K562 (cell line): ENCODE measurements around the gene JAG2. TPM values are rescaled to one million over a fixed set of nuclear protein-coding genes. Genes with fewer than 3 reads are reported as not detected.
"Not testable (repeated sequence)": the region's sequence is repeated elsewhere in the genome, so short reads cannot be mapped to it uniquely, and the experiment has no call there.

ENCODE experiments used
- ATAC-seq: fragments of 200-7000 bp; cut with Tn5 transposase; 3 replicates; pipeline ENCODE4 v1.9.1; 2020; ENCODE audit warnings: moderate library complexity
- BruUV-seq: library from RNA; stranded (reverse); fragments of 400-500 nt; replicated peaks from 2 replicates; lab custom pipeline; 2021; lab: Mats Ljungman, UMichigan
- CTCF ChIA-PET: fragments of 300-600 bp; formaldehyde crosslinking; extraction: SDS; loops from one replicate; lab custom pipeline; 2021; ENCODE audit warnings: low intra/inter-chr PET ratio; lab: Yijun Ruan, JAX
- POLR2A ChIA-PET: fragments of 300-600, 350-650 bp; sonication (Branson Sonifier 250); formaldehyde crosslinking; extraction: SDS; loops from one replicate; lab custom pipeline; 2021; ENCODE audit warnings: antibody characterized with exemption, inconsistent platforms; lab: Yijun Ruan, JAX
- DNase-seq, 4 experiments: peaks; one replicate each; pipeline versions ENCODE4 v3.0.0 to v3.0.0-alpha.2; 2011 to 2018; ENCODE audit warnings: low spot score in 3 of 4, mixed read lengths in 3 of 4; ENCODE audit errors: extremely low read depth in 1 of 4
- FAIRE-seq: peaks from 2 replicates; lab custom pipeline; 2011; peaks lifted over from hg19 to GRCh38; lab: Jason Lieb, UNC
- H2AFZ ChIP-seq: 2 replicates; pipeline ENCODE4 v1.6.0; 2011; ENCODE audit warnings: low read depth, low read length, control low read depth, inconsistent platforms
- H3K27ac ChIP-seq: fragments of 200-600 bp; 3 replicates; pipeline ENCODE4 v1.8.0; 2011; ENCODE audit warnings: low read depth, mild to moderate bottlenecking, control low read depth, inconsistent platforms, low read length, moderate library complexity, mixed read lengths; ENCODE audit errors: extremely low read depth
- H3K27me3 ChIP-seq, 2 experiments: fragments of 300-600 bp in 1 of 2; 2 replicates in 1 of 2; 3 replicates in 1 of 2; pipeline versions ENCODE4 v1.6.0 to v1.8.0; 2011; ENCODE audit warnings: inconsistent platforms in 2 of 2, low read length in 2 of 2, mild to moderate bottlenecking in 1 of 2, mixed read lengths in 1 of 2, moderate library complexity in 1 of 2; ENCODE audit not compliant: control insufficient read depth in 2 of 2, insufficient read depth in 2 of 2
- H3K36me3 ChIP-seq: fragments of 300-600 bp; 3 replicates; pipeline ENCODE4 v1.8.0; 2011; ENCODE audit warnings: mild to moderate bottlenecking, low read length, inconsistent platforms; ENCODE audit not compliant: control insufficient read depth, insufficient read depth
- H3K4me1 ChIP-seq, 2 experiments: fragments of 200-600 bp in 1 of 2; replicated peaks in 1 of 2; 2 replicates in 1 of 2; 3 replicates in 1 of 2; pipeline versions ENCODE4 v1.5.1 to v1.8.0; 2011; ENCODE audit warnings: inconsistent platforms in 2 of 2, low read length in 2 of 2, mild to moderate bottlenecking in 1 of 2, mixed read lengths in 1 of 2, moderate library complexity in 1 of 2; ENCODE audit not compliant: control insufficient read depth in 2 of 2, insufficient read depth in 2 of 2
- H3K4me2 ChIP-seq: 2 replicates; pipeline ENCODE4 v1.6.1; 2011; ENCODE audit warnings: low read length, control low read depth, inconsistent platforms, mixed read lengths; ENCODE audit not compliant: insufficient read depth
- H3K4me3 ChIP-seq: fragments of 200-600 bp; sonication (generic), shearing (Covaris generic); 2 replicates; pipeline ENCODE4 v1.5.1; 2016; ENCODE audit warnings: control low read depth, inconsistent platforms
- H3K79me2 ChIP-seq: fragments of 200-600 bp; 3 replicates; pipeline ENCODE4 v1.8.0; 2011; ENCODE audit warnings: low read length, inconsistent platforms; ENCODE audit not compliant: control insufficient read depth, insufficient read depth
- H3K9ac ChIP-seq, 2 experiments: 2 replicates each; pipeline versions ENCODE4 v1.6.0 to v1.6.1; 2011; ENCODE audit warnings: low read depth in 2 of 2, low read length in 2 of 2, control low read depth in 1 of 2, inconsistent platforms in 1 of 2, mild to moderate bottlenecking in 1 of 2, mixed read lengths in 1 of 2; ENCODE audit not compliant: insufficient read depth in 1 of 2
- H3K9me1 ChIP-seq: one replicate; pipeline ENCODE4 v1.6.0; 2011; ENCODE audit warnings: inconsistent platforms, mild to moderate bottlenecking, low read length, moderate library complexity; ENCODE audit not compliant: control insufficient read depth, insufficient read depth
- H3K9me3 ChIP-seq: replicated peaks from 2 replicates; pipeline ENCODE4 v1.5.1; 2011; ENCODE audit warnings: low read depth, low read length, inconsistent platforms; ENCODE audit not compliant: control insufficient read depth, insufficient read depth
- H4K20me1 ChIP-seq: replicated peaks from 2 replicates; pipeline ENCODE4 v1.6.1; 2011; ENCODE audit warnings: low read length, inconsistent platforms, mixed read lengths; ENCODE audit not compliant: control insufficient read depth, insufficient read depth
- ARHGAP35 ChIP-seq: fragments of 450-650 bp; IDR thresholded peaks from 2 replicates; pipeline ENCODE4 v1.6.1; 2018; ENCODE audit not compliant: partially characterized antibody
- MCM7 ChIP-seq, 2 experiments: fragments of 450-650 bp; IDR thresholded peaks; 2 replicates each; pipeline ENCODE4 v1.6.1; 2016 to 2018
- POLR2G ChIP-seq: fragments of 200-400 bp; formaldehyde crosslinking; IDR thresholded peaks from 2 replicates; pipeline ENCODE4 v1.6.1; 2017; ENCODE audit warnings: low read depth, mild to moderate bottlenecking, antibody characterized with exemption, low read length, moderate library complexity
- RFX1 ChIP-seq: fragments of 450-650 bp; IDR thresholded peaks from 2 replicates; pipeline ENCODE4 v1.6.1; 2016; ENCODE audit warnings: mild to moderate bottlenecking, moderate library complexity
- SMARCB1 ChIP-seq: IDR thresholded peaks from 2 replicates; pipeline ENCODE4 v1.6.1; 2011; ENCODE audit warnings: improper control_type of control experiment, low read depth; ENCODE audit not compliant: insufficient read length
- ZNF217 ChIP-seq: sonication (generic); formaldehyde crosslinking; IDR thresholded peaks from 2 replicates; pipeline ENCODE4 v1.8.0; 2022; ENCODE audit warnings: mild to moderate bottlenecking, missing genetic modification reagents
- WGBS: fragments of 100-300 bp; shearing (Covaris generic); methylation state at CpG from one replicate; pipeline ENCODE4 v1.1.6; 2016; ENCODE audit warnings: low coverage, mixed read lengths; ENCODE audit not compliant: insufficient coverage; ENCODE audit errors: missing lambda C conversion rate; 5-methylcytosine and 5-hydroxymethylcytosine counted together
- in situ Hi-C: fragments of 300-500 bp; cut with MboI; formaldehyde crosslinking; loops from 4 replicates; pipeline ENCODE4 v1.15.0; 2018; ENCODE audit warnings: inconsistent platforms, mixed read lengths
- intact Hi-C: fragments of 100-400 bp; cut with micrococcal nuclease; formaldehyde crosslinking; loops from 2 replicates; pipeline ENCODE4 v1.14.2; 2022
- polyA plus RNA-seq, 8 experiments: library from polyadenylated mRNA; depleted of rRNA in 4 of 8; stranded (reverse) in 5 of 8; unstranded in 3 of 8; fragments of >200 nt; fragmentation: Nextera tagmentation in 2 of 8; fragmentation: Illumina TruSeq in 1 of 8; extraction: Ambion mirVana in 2 of 8; extraction: Trizol in 1 of 8; gene quantifications; 2 replicates each; pipeline versions ENCODE4 v1.2.1 to v1.2.3, GENCODE V29; 2011 to 2014; ENCODE audit warnings: inconsistent platforms in 1 of 8, missing spikeins in 1 of 8
- total RNA-seq, 7 experiments: library from RNA; depleted of rRNA in 6 of 7; stranded (reverse); fragments of >200 nt in 6 of 7; fragmentation: Illumina TruSeq in 2 of 7; extraction: Trizol in 2 of 7; gene quantifications; 2 replicates each; pipeline versions ENCODE4 v1.2.1 to v1.2.3, GENCODE V29; 2011 to 2021; ENCODE audit warnings: low replicate concordance in 1 of 7
- TF ChIP-seq, protein P1 (sequence below): fragments of 200-600 bp; sonication (generic); IDR thresholded peaks from one replicate; pipeline ENCODE4 v1.6.1; 2012; ENCODE audit warnings: mild to moderate bottlenecking, low read depth, low read length, inconsistent platforms
- TF ChIP-seq, protein P2 (sequence below): sonication (generic); formaldehyde crosslinking; IDR thresholded peaks from 2 replicates; pipeline ENCODE4 v1.8.1; 2022; ENCODE audit warnings: missing genetic modification reagents

The JAG2 gene
- total and polyA plus RNA-seq, 9 of the 15 experiments (the other 6 are each of a cell fraction or from before 2014, with no cell fraction given), result 0.25 to 48.4 (median 8.6) TPM

DNA sequence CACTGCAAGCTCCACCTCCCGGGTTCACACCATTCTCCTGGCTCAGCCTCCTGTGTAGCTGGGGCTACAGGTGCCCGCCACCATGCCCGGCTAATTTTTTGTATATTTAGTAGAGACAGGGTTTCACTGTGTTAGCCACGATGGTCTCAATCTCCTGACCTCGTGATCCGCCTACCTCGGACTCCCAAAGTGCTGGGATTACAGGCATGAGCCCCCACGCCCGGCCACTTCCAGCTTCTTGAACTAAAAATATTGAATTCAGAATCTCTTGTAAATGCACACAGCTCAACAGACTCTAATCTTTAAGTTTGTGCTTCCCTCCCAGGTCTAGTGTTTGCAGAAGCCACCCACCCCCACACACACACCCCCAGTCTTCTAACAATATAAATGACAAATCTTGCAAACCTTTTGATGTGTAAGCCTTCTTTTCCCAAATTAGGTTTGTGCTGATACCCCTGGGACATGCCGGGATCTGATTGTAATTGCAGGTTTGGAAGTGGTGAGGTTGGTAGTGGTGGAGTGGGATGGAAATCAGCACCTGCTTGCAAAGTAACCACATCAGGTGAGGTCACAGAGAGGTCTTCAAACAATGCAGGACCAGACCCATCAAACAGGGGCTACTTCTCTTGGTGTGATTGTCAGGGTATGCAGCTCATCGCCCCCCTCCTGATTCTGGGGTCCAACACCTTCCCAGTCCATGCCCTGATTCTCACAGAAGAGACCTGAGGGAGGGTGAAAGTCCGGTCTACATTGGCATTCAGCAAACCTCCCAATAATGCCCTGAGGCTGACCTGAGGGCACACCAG lies 51.9 kb downstream of the JAG2 start (continued):
- TF ChIP-seq, protein P1, sequence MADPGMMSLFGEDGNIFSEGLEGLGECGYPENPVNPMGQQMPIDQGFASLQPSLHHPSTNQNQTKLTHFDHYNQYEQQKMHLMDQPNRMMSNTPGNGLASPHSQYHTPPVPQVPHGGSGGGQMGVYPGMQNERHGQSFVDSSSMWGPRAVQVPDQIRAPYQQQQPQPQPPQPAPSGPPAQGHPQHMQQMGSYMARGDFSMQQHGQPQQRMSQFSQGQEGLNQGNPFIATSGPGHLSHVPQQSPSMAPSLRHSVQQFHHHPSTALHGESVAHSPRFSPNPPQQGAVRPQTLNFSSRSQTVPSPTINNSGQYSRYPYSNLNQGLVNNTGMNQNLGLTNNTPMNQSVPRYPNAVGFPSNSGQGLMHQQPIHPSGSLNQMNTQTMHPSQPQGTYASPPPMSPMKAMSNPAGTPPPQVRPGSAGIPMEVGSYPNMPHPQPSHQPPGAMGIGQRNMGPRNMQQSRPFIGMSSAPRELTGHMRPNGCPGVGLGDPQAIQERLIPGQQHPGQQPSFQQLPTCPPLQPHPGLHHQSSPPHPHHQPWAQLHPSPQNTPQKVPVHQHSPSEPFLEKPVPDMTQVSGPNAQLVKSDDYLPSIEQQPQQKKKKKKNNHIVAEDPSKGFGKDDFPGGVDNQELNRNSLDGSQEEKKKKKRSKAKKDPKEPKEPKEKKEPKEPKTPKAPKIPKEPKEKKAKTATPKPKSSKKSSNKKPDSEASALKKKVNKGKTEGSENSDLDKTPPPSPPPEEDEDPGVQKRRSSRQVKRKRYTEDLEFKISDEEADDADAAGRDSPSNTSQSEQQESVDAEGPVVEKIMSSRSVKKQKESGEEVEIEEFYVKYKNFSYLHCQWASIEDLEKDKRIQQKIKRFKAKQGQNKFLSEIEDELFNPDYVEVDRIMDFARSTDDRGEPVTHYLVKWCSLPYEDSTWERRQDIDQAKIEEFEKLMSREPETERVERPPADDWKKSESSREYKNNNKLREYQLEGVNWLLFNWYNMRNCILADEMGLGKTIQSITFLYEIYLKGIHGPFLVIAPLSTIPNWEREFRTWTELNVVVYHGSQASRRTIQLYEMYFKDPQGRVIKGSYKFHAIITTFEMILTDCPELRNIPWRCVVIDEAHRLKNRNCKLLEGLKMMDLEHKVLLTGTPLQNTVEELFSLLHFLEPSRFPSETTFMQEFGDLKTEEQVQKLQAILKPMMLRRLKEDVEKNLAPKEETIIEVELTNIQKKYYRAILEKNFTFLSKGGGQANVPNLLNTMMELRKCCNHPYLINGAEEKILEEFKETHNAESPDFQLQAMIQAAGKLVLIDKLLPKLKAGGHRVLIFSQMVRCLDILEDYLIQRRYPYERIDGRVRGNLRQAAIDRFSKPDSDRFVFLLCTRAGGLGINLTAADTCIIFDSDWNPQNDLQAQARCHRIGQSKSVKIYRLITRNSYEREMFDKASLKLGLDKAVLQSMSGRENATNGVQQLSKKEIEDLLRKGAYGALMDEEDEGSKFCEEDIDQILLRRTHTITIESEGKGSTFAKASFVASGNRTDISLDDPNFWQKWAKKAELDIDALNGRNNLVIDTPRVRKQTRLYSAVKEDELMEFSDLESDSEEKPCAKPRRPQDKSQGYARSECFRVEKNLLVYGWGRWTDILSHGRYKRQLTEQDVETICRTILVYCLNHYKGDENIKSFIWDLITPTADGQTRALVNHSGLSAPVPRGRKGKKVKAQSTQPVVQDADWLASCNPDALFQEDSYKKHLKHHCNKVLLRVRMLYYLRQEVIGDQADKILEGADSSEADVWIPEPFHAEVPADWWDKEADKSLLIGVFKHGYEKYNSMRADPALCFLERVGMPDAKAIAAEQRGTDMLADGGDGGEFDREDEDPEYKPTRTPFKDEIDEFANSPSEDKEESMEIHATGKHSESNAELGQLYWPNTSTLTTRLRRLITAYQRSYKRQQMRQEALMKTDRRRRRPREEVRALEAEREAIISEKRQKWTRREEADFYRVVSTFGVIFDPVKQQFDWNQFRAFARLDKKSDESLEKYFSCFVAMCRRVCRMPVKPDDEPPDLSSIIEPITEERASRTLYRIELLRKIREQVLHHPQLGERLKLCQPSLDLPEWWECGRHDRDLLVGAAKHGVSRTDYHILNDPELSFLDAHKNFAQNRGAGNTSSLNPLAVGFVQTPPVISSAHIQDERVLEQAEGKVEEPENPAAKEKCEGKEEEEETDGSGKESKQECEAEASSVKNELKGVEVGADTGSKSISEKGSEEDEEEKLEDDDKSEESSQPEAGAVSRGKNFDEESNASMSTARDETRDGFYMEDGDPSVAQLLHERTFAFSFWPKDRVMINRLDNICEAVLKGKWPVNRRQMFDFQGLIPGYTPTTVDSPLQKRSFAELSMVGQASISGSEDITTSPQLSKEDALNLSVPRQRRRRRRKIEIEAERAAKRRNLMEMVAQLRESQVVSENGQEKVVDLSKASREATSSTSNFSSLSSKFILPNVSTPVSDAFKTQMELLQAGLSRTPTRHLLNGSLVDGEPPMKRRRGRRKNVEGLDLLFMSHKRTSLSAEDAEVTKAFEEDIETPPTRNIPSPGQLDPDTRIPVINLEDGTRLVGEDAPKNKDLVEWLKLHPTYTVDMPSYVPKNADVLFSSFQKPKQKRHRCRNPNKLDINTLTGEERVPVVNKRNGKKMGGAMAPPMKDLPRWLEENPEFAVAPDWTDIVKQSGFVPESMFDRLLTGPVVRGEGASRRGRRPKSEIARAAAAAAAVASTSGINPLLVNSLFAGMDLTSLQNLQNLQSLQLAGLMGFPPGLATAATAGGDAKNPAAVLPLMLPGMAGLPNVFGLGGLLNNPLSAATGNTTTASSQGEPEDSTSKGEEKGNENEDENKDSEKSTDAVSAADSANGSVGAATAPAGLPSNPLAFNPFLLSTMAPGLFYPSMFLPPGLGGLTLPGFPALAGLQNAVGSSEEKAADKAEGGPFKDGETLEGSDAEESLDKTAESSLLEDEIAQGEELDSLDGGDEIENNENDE, result no peak
- TF ChIP-seq RFX1 (no peak), MCM7 (IDR thresholded peaks at IDR 0.05) (no peak), POLR2G (no peak), ZNF217 (no peak), ARHGAP35 (no peak), SMARCB1 (no peak)
- TF ChIP-seq, protein P2, sequence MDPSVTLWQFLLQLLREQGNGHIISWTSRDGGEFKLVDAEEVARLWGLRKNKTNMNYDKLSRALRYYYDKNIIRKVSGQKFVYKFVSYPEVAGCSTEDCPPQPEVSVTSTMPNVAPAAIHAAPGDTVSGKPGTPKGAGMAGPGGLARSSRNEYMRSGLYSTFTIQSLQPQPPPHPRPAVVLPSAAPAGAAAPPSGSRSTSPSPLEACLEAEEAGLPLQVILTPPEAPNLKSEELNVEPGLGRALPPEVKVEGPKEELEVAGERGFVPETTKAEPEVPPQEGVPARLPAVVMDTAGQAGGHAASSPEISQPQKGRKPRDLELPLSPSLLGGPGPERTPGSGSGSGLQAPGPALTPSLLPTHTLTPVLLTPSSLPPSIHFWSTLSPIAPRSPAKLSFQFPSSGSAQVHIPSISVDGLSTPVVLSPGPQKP (CRISPR knock-in tag), result no peak

DNA sequence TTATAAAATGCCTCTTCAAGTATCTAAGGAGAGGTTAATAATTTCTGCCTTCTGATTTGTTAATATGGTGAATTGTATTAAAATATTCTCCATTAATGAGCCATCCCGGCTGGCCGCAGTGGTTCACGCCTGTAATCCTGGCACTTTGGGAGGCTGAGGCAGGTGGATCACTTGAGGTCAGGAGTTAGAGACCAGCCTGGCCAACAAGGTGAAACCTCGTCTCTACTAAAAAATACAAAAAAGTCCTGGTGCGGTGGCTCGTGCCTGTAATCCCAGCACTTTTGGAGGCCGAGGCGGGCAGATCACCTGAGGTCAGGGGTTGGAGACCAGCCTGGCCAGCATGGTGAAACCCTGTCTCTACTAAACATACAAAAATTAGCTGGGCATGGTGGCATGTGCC lies 59.3 kb downstream of the JAG2 start:
- H4K20me1 ChIP-seq, ATAC-seq, H3K27ac ChIP-seq, in situ Hi-C loops, H3K9me3 ChIP-seq, CTCF ChIA-PET, H3K79me2 ChIP-seq, H3K9ac ChIP-seq, H3K9me1 ChIP-seq, DNase-seq, H3K36me3 ChIP-seq, H3K4me3 ChIP-seq, H3K4me1 ChIP-seq, intact Hi-C loops, H2AFZ ChIP-seq, FAIRE-seq, BruUV-seq, H3K27me3 ChIP-seq, H3K4me2 ChIP-seq: not testable (repeated sequence)
- WGBS, result 5% methylated on average over 8 of the region's 8 CpGs
- POLR2A ChIA-PET, result interaction anchor here (0.7 kb wide), 1 partner anchor 88 kb away, joined by 3 read pairs; no protein-coding TSS in a partner anchor
